ENCODE results near the gene CLN3. TPM values are rescaled to one million over a fixed set of nuclear protein-coding genes. Genes with fewer than 3 reads are reported as not detected.
A peak's percentile ranks its signal among the peaks of the same experiment; 100 is the strongest.

Gene CLN3
- total RNA-seq (10 to 100 TPM; 10.0 to 17.9 (median 13.9) TPM), polyA plus RNA-seq (12.4 TPM)
- long read RNA-seq, donor 1, transcript CLN3-244 (16 exons, 3,832 nt) = major isoform, 16 of 36 reads
- long read RNA-seq, donor 1, transcript CLN3-205 (15 exons, 1,876 nt) = minor isoform, 11 of 36 reads
- long read RNA-seq, donor 1, partial matches to known transcripts = 7 of 36 reads
- long read RNA-seq, donor 1, other reads (novel, unspliced or antisense) = 0 of 36 reads
- long read RNA-seq, donor 2, transcript CLN3-244 (16 exons, 3,832 nt) = major isoform, 15 of 21 reads
- long read RNA-seq, donor 2, partial matches to known transcripts = 1 of 21 reads
- long read RNA-seq, donor 2, other reads (novel, unspliced or antisense) = 1 of 21 reads
- long read RNA-seq, donor 3, transcript CLN3-205 (15 exons, 1,876 nt) = minor isoform, 12 of 79 reads
- long read RNA-seq, donor 3, transcript CLN3-244 (16 exons, 3,832 nt) = major isoform, 48 of 79 reads
- long read RNA-seq, donor 3, partial matches to known transcripts = 7 of 79 reads
- long read RNA-seq, donor 3, other reads (novel, unspliced or antisense) = 5 of 79 reads
- long read RNA-seq, donor 4, transcript CLN3-244 (16 exons, 3,832 nt) = major isoform, 7 of 14 reads
- long read RNA-seq, donor 4, partial matches to known transcripts = 2 of 14 reads
- long read RNA-seq, donor 4, other reads (novel, unspliced or antisense) = 2 of 14 reads

- Histone ChIP-seq H3K4me1 (ENCODE audit: control insufficient read depth, insufficient read depth, low read length) (no peaks in the 10 kb centered on the region), H3K4me3 (ENCODE audit: low read length) (peak within 1 kb of the TSS; percentile 96), H3K27ac (ENCODE audit: low read length) (peak within 1 kb of the TSS; percentile 99), H3K27me3 (ENCODE audit: control insufficient read depth, insufficient read depth) (no peaks in the 10 kb centered on the region), H3K9me3 (ENCODE audit: control insufficient read depth, low read length) (no peaks in the 10 kb centered on the region)
- under 1% methylated on average over 21 of the region's 21 CpGs for WGBS
- DNase-seq (peak; percentile 92 to 95 (median 95)), ATAC-seq (peak; percentile 97)
- intact Hi-C loops (cut with DNase I) = loop anchor here in 2 of 4 donors (5.0 to 10.0 kb wide), 2 partner anchors 55 to 123 kb away; partner anchors contain the start of gene SULT1A1 (in 1 of the 2)
These were observed at the start of gene CLN3 for GRCh38 chr16:28491970-28492474. Gene CLN3, minus strand, starts transcription at chr16:28492074. Its CDS starts 315 bp downstream, at chr16:28491759.

DNA sequence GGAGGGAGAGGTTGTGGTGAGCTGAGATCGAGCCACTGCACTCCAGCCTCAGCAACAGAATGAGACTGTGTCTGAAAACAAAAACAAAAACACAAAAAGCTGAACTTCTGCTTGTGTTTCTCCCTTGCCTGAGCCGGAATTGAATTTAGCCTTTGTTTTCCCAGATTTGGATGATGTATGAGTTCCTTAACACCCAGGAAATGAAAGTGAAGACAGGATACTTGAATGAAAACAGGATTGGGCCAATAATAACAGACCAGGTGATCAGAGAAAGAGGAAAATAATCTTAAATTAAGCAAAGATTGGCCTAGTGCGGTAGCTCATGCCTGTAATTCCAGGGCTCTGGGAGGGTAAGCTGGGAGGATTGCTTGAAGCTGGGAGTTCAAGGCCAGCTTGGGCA is 48.5 kb upstream of the CLN3 start:
- no peak overlapping the region for H3K4me3 ChIP-seq (ENCODE audit: low read length)
- intact Hi-C loops (cut with DNase I) = loop anchor here in 1 of 4 donors (10.0 kb wide), 1 partner anchor 56 kb away; no protein-coding TSS in a partner anchor
- H3K4me1 ChIP-seq (ENCODE audit: control insufficient read depth, insufficient read depth, low read length) = peaks cover 9% of the 10 kb centered on the region
- no peaks in the 10 kb centered on the region for H3K9me3 ChIP-seq (ENCODE audit: control insufficient read depth, low read length)
- WGBS = 81% methylated on average over 3 of the region's 3 CpGs
- no peaks in the 10 kb centered on the region for H3K27me3 ChIP-seq (ENCODE audit: control insufficient read depth, insufficient read depth)
- no peak overlapping the region for H3K27ac ChIP-seq (ENCODE audit: low read length)
- DNase-seq (no peak), ATAC-seq (no peak)

GRCh38 chr16:28538733-28539596 is 47.1 kb upstream of the CLN3 start, which contains the start of gene NUPR1:
Gene NUPR1, minus strand, starts transcription at chr16:28538974. Its CDS starts 67 bp downstream, at chr16:28538907.
- Histone ChIP-seq H3K9me3 (ENCODE audit: control insufficient read depth, low read length) (no peaks in the 10 kb centered on the region), H3K27me3 (ENCODE audit: control insufficient read depth, insufficient read depth) (no peaks in the 10 kb centered on the region), H3K27ac (ENCODE audit: low read length) (peak within 1 kb of the TSS; percentile 96), H3K4me1 (ENCODE audit: control insufficient read depth, insufficient read depth, low read length) (peaks cover 14% of the 10 kb centered on the region), H3K4me3 (ENCODE audit: low read length) (peak within 1 kb of the TSS; percentile 53)
- WGBS = 13% methylated on average over 22 of the region's 22 CpGs
- ATAC-seq (peak; percentile 98 to 99), DNase-seq (peak; percentile 95 to 97 (median 96))
- intact Hi-C loops (cut with DNase I) = no loop called here

GRCh38 chr16:28537964-28538732 is 46.3 kb upstream of the CLN3 start:
- peak overlapping the region; percentile 53 for H3K4me3 ChIP-seq (ENCODE audit: low read length)
- peak in 2 of 3 donors; percentile 66 to 68 for DNase-seq

GRCh38 chr16:28537076-28537475 is 45.2 kb upstream of the CLN3 start:
- DNase-seq (no peak), ATAC-seq (no peak)
- peaks cover 18% of the 10 kb centered on the region for H3K4me1 ChIP-seq (ENCODE audit: control insufficient read depth, insufficient read depth, low read length)
- WGBS = 83% methylated on average over 6 of the region's 6 CpGs
- intact Hi-C loops (cut with DNase I) = no loop called here
- H3K9me3 ChIP-seq (ENCODE audit: control insufficient read depth, low read length) = no peaks in the 10 kb centered on the region
- H3K27me3 ChIP-seq (ENCODE audit: control insufficient read depth, insufficient read depth) = no peaks in the 10 kb centered on the region
- peak overlapping the region; percentile 53 for H3K4me3 ChIP-seq (ENCODE audit: low read length)
- H3K27ac ChIP-seq (ENCODE audit: low read length) = no peak overlapping the region

More at GRCh38 chr16:28537964-28538732, 46.3 kb upstream of the CLN3 start:
- 78% methylated on average over 13 of the region's 13 CpGs for WGBS
- Histone ChIP-seq H3K9me3 (ENCODE audit: control insufficient read depth, low read length) (no peaks in the 10 kb centered on the region), H3K4me1 (ENCODE audit: control insufficient read depth, insufficient read depth, low read length) (peaks cover 14% of the 10 kb centered on the region), H3K27ac (ENCODE audit: low read length) (peak overlapping the region; percentile 96), H3K27me3 (ENCODE audit: control insufficient read depth, insufficient read depth) (no peaks in the 10 kb centered on the region)
- intact Hi-C loops (cut with DNase I) = no loop called here
- ATAC-seq = peak in 1 of 2 donors; percentile 5

- no peak overlapping the region for H3K4me3 ChIP-seq (ENCODE audit: low read length)
- H3K4me1 ChIP-seq (ENCODE audit: control insufficient read depth, insufficient read depth, low read length) = peaks cover 22% of the 10 kb centered on the region
- no peak overlapping the region for H3K27ac ChIP-seq (ENCODE audit: low read length)
- no peaks in the 10 kb centered on the region for H3K27me3 ChIP-seq (ENCODE audit: control insufficient read depth, insufficient read depth)
- WGBS = 67% methylated on average over 5 of the region's 5 CpGs
- no peaks in the 10 kb centered on the region for H3K9me3 ChIP-seq (ENCODE audit: control insufficient read depth, low read length)
- intact Hi-C loops (cut with DNase I) = no loop called here
- no peak for ATAC-seq
- DNase-seq = peak in 2 of 3 donors; percentile 56 to 62
These were observed 42.9 kb upstream of the CLN3 start for GRCh38 chr16:28534542-28535373.

DNA sequence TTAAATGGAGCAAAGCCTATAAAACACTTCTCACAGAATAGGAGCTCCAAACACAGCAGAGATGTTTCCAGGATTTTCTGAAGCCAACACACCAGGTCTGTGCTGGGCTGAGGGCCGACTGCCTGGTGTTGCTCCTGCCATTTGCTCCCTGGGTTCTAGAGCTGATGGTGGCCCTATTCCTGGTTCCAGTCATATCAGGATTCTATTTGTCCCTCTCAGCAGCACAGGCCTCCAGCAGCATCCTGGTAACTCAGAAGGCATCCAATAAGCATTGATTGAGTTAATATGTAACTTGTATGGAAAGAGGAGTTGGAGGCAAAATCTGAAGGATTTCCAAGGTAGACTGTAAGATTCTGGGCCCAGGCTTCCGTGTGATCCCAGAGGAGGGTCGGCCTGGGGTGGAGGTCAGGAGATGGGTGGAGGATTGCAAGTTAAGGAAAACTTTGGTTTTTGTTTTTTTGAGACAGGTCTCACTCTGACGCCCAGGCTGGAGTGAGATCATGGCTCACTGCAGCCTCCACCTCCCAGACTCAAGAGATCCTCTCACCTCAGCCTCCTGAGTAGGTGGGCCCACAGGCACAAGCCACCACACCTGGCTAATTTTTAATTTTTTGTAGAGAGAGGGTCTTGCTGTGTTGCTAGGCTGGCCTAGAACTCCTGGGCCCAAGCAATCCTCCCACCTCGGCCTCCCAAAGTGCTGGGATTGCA is 41.2 kb upstream of the CLN3 start:
- peaks cover 21% of the 10 kb centered on the region for H3K4me1 ChIP-seq (ENCODE audit: control insufficient read depth, insufficient read depth, low read length)
- WGBS = 85% methylated on average over 5 of the region's 5 CpGs
- H3K27ac ChIP-seq (ENCODE audit: low read length) = peak overlapping the region; percentile 64
- no peaks in the 10 kb centered on the region for H3K9me3 ChIP-seq (ENCODE audit: control insufficient read depth, low read length)
- intact Hi-C loops (cut with DNase I) = no loop called here
- ATAC-seq = no peak
- no peak overlapping the region for H3K4me3 ChIP-seq (ENCODE audit: low read length)
- no peak for DNase-seq
- H3K27me3 ChIP-seq (ENCODE audit: control insufficient read depth, insufficient read depth) = no peaks in the 10 kb centered on the region

DNA sequence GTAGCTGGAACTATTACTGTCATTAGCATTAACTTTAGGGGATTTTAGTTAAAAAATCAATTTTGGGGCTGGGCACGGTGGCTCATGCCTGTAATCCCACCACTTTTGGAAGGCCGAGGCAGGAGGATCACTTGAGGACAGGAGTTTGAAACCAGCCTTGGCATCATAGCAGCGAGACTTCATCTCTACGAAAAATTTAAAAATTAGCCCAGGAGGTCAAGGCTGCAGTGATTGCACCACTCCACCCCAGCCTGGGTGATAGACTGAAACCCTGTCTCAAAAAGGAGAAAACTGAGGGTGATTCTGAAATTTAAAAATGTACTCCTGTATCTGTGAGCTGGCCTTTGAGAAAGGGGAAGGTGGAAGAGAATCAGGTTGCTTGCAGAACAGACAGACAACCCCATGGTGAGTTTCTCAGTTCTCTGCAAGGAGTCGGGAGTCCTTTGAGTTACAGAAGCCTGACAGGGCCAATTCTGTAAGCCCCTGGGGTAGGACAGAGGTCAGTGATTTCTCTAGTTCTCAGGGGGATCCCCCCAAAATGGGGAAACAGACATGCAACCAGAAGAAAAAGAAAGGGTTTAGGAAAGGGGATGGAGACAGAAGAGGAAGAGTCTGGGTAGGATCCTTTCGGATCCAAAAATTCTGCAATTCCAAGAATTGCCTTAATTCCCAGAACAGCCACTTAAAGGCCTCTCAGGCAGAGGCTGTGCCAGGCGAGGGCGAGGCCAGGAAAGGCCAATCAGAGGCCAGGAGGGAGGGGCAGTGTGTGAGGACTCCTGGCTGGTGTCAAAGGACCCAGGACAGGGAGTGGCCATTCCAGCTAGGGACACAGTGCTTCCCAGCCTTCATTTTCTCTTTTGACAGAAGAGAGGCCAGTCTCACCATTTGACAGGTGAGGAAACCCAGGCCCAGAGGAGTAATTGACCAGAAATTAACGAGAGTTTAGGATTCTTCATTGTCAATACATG is 40.2 kb upstream of the CLN3 start:
- Histone ChIP-seq H3K27me3 (ENCODE audit: control insufficient read depth, insufficient read depth) (no peaks in the 10 kb centered on the region), H3K27ac (ENCODE audit: low read length) (peak overlapping the region; percentile 64), H3K4me3 (ENCODE audit: low read length) (no peak overlapping the region), H3K4me1 (ENCODE audit: control insufficient read depth, insufficient read depth, low read length) (peaks cover 13% of the 10 kb centered on the region), H3K9me3 (ENCODE audit: control insufficient read depth, low read length) (no peaks in the 10 kb centered on the region)
- intact Hi-C loops (cut with DNase I) = no loop called here
- DNase-seq (peak; percentile 90 to 96 (median 94)), ATAC-seq (peak; percentile 97 to 98)
- WGBS = 53% methylated on average over 9 of the region's 9 CpGs
